Psoas muscle (tissue), 8 donors: ENCODE results near the gene ENPP1. TPM values are rescaled to one million over a fixed set of nuclear protein-coding genes. Genes with fewer than 3 reads are reported as not detected.

Experiments used
- ATAC-seq, 4 donors: fragments of 200-7000 bp; cut with Tn5 transposase; one replicate each; pipeline ENCODE4 v1.9.1; 2020; ENCODE audit warnings: moderate library complexity in 3 of 4, mild to moderate bottlenecking in 2 of 4
- DNase-seq, 2 donors: peaks; one replicate each; pipeline ENCODE4 v3.0.0-alpha.2; 2020
- H3K27ac ChIP-seq: fragments of 200-600 bp; one replicate; pipeline ENCODE4 v1.8.0; 2022
- H3K27me3 ChIP-seq, 3 donors: fragments of 200-600 bp in 1 of 3; one replicate each; pipeline versions ENCODE4 v1.6.1 to v1.8.0; 2013 to 2022; ENCODE audit warnings: low read length in 2 of 3, mild to moderate bottlenecking in 2 of 3, moderate library complexity in 1 of 3; ENCODE audit not compliant: insufficient read depth in 3 of 3
- H3K36me3 ChIP-seq, 2 donors: fragments of 200-600 bp in 1 of 2; one replicate each; pipeline versions ENCODE4 v1.6.1 to v1.8.0; 2013 to 2022; ENCODE audit warnings: low read depth in 1 of 2, mild to moderate bottlenecking in 1 of 2, moderate library complexity in 1 of 2; ENCODE audit not compliant: insufficient read depth in 1 of 2
- H3K4me1 ChIP-seq: fragments of 200-600 bp; one replicate; pipeline ENCODE4 v1.8.0; 2022
- H3K4me3 ChIP-seq: fragments of 200-600 bp; one replicate; pipeline ENCODE4 v1.8.0; 2022; ENCODE audit warnings: mild to moderate bottlenecking
- H3K9me3 ChIP-seq: fragments of 200-600 bp; one replicate; pipeline ENCODE4 v1.8.0; 2022
- WGBS, 3 donors: extraction: QIAGEN DNeasy Blood & Tissue Kit; methylation state at CpG; one replicate each; pipeline versions ENCODE4 v1.1.6 to v1.1.7; 2013; 5-methylcytosine and 5-hydroxymethylcytosine counted together
- intact Hi-C, 2 donors: fragments of 100-400 bp; cut with DNase I; formaldehyde crosslinking; loops; one replicate each; pipeline versions ENCODE4 v1.11.0 to v1.14.2; 2022
- polyA plus RNA-seq, 3 donors: library from polyadenylated mRNA; stranded (reverse); fragments of 200-250 nt; gene quantifications; one replicate each; pipeline ENCODE4 v1.2.3, GENCODE V29; 2013
- total RNA-seq, 4 donors: library from RNA; stranded (reverse); fragmentation: NEBNext Ultra II Directional in 2 of 4; extraction: Animal tissue kit (Norgen Biotek cat#: 25700) in 2 of 4; gene quantifications; one replicate each; pipeline versions ENCODE4 v1.2.1 to v1.2.4, GENCODE V29; 2021 to 2023
- TF ChIP-seq, protein P1 (sequence below): fragments of 200-600 bp; IDR thresholded peaks from one replicate; pipeline ENCODE4 v1.8.0; 2022; ENCODE audit warnings: antibody characterized with exemption
- donor health status: healthy with polysubstance abuse.
- donor health status: DM: no; HTN: no; CAD: no; lungs with moderate emphysema.
- donor health status: Bipolar disorder and iron deficiency.
- donor health status: healthy.
- donor health status: DM: yes; HTN: yes; CAD: no.
- donor health status: DM: no; HTN: no; CAD: no.
- donor health status: DM: no; HTN: no; CAD: no.
- donor health status: DM: yes; HTN: yes; CAD: no.

ENPP1 gene
- total and polyA plus RNA-seq, 7 donors = 0.65 to 4.9 (median 1.6) TPM

DNA sequence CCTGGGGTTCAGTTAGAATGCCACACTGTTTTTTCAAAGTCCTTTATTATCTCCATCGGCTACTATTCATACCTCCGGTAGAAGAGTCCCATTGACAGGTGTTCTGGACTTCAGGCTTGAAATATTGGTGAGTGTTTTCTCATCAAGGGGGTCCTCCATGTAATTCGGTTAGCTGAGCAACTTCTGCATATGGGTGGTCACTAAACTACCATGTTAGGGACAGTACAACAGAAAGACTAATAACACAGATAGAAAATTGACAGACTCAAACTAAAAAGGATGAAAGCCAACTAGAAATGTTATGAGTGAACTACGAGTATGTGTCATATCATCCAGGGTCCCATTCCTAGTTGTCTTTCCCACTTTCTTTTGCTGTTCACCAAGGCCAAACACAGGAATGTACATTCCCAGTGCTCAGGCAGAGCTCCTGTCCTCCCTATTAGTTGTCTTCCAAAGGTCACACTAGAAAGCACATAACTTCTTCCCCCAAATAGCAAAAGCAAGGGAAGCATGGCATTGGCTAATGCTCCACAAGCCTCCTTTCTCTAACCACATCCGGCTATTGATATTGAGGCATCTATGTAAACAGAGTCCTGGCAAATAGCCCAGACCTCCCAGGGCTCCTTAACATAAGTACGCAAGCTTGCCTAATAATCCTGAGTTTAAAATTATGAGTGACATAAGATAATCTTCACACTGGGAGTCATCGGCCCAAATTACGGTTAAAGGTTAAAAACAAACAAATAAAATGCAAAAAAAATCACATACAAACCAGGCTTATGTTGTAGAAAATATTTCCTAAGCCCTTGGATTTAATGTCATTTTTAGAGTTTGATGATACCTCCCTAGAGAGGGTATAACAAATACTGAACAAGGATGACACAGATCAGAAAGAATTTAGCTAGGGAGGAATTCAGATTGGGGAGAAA, 130.1 kb downstream of the ENPP1 start:
- peak in 1 of 4 donors; percentile 46 for ATAC-seq
- TF ChIP-seq, protein P1, sequence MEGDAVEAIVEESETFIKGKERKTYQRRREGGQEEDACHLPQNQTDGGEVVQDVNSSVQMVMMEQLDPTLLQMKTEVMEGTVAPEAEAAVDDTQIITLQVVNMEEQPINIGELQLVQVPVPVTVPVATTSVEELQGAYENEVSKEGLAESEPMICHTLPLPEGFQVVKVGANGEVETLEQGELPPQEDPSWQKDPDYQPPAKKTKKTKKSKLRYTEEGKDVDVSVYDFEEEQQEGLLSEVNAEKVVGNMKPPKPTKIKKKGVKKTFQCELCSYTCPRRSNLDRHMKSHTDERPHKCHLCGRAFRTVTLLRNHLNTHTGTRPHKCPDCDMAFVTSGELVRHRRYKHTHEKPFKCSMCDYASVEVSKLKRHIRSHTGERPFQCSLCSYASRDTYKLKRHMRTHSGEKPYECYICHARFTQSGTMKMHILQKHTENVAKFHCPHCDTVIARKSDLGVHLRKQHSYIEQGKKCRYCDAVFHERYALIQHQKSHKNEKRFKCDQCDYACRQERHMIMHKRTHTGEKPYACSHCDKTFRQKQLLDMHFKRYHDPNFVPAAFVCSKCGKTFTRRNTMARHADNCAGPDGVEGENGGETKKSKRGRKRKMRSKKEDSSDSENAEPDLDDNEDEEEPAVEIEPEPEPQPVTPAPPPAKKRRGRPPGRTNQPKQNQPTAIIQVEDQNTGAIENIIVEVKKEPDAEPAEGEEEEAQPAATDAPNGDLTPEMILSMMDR = no peak
- Histone ChIP-seq H3K36me3 (no peaks in the 10 kb centered on the region), H3K27ac (peak overlapping the region; percentile 34), H3K27me3 (no peaks in the 10 kb centered on the region), H3K4me1 (no peaks in the 10 kb centered on the region), H3K4me3 (no peak overlapping the region), H3K9me3 (no peaks in the 10 kb centered on the region)
- DNase-seq = no peak
- WGBS, 3 donors = 73 to 76% (median 75%) methylated on average over 8 of the region's 8 CpGs
- intact Hi-C loops = no loop called here

Other genes with a start within 250 kb of the ENPP1 start
- gene ARG1, start 234.8 kb upstream of the ENPP1 start, total RNA-seq = under 1 TPM; 0.19 to 0.59 (median 0.28) TPM
- under 1 TPM in 2 of 3 donors, not detected in 1; 0.08 to 0.09 TPM for gene ARG1, start 234.8 kb upstream of the ENPP1 start, polyA plus RNA-seq
- 10 to 100 TPM in 1 of 4 donors, 1 to 10 TPM in 3; 7.9 to 11.2 (median 9.1) TPM for gene MED23, start 179.8 kb upstream of the ENPP1 start, total RNA-seq
- 1 to 10 TPM; 4.2 to 8.0 (median 4.3) TPM for gene MED23, start 179.8 kb upstream of the ENPP1 start, polyA plus RNA-seq
- under 1 TPM in 3 of 4 donors, not detected in 1; 0.11 to 0.34 (median 0.15) TPM for gene ENPP3, start 170.7 kb upstream of the ENPP1 start, total RNA-seq
- gene ENPP3, start 170.7 kb upstream of the ENPP1 start, polyA plus RNA-seq = under 1 TPM; 0.04 to 0.17 (median 0.10) TPM
- gene OR2A4, start 106.6 kb upstream of the ENPP1 start, total RNA-seq = under 1 TPM in 1 of 4 donors, not detected in 3; 0.21 TPM
- gene OR2A4, start 106.6 kb upstream of the ENPP1 start, polyA plus RNA-seq = not detected
- not detected for gene CTAGE9, start 97.0 kb upstream of the ENPP1 start, total RNA-seq
- not detected for gene CTAGE9, start 97.0 kb upstream of the ENPP1 start, polyA plus RNA-seq
- 10 to 100 TPM; 14.1 to 25.0 (median 17.0) TPM for gene CCN2, start 143.4 kb downstream of the ENPP1 start, total RNA-seq
- gene CCN2, start 143.4 kb downstream of the ENPP1 start, polyA plus RNA-seq = 10 to 100 TPM in 1 of 3 donors, 1 to 10 TPM in 2; 4.1 to 16.2 (median 5.8) TPM